Adrenal gland (tissue), 5 donors: ENCODE results near the gene EBP.
"Not testable (repeated sequence)": the region's sequence is repeated elsewhere in the genome, so short reads cannot be mapped to it uniquely, and the experiment has no call there.

Experiments
- POLR2A ChIP-seq, 2 donors: fragments of 450-650 bp; IDR thresholded peaks; one replicate each; pipeline ENCODE4 v1.6.1; 2017; ENCODE audit warnings: antibody characterized with exemption in 2 of 2, mild to moderate bottlenecking in 2 of 2, moderate library complexity in 1 of 2
- TF ChIP-seq, protein P1 (sequence below), 6 experiments: fragments of 450-650 bp in 4 of 6; fragments of 200-600 bp in 2 of 6; sonication (generic) in 1 of 6; IDR thresholded peaks; 1 replicate in 5 of 6; 2 replicates in 1 of 6; pipeline versions ENCODE4 v1.5.1 to v1.8.0; 2016 to 2021; ENCODE audit warnings: antibody characterized with exemption in 6 of 6, mild to moderate bottlenecking in 2 of 6, moderate library complexity in 1 of 6
- donor health status: DM: no; HTN: no; CAD: no.

DNA sequence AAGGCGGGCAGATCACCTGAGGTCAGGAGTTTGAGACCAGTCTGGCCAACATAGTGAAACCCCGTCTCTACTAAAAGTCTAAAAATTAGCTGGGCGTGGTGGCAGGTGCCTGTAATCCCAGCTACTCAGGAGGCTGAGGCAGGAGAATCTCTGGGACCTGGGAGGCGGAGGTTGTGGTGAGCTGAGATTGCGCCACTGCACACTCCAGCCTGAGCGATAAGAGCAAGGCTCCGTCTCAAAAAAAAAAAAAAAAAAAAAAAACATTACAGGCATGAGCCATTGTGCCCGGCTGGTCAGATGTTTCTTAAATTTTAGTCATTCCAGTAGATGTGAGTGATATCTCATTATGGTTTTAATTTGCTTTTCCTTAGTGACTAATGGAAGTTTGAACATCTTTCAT lies 4.2 kb downstream of the EBP start:
- TF ChIP-seq, protein P1, sequence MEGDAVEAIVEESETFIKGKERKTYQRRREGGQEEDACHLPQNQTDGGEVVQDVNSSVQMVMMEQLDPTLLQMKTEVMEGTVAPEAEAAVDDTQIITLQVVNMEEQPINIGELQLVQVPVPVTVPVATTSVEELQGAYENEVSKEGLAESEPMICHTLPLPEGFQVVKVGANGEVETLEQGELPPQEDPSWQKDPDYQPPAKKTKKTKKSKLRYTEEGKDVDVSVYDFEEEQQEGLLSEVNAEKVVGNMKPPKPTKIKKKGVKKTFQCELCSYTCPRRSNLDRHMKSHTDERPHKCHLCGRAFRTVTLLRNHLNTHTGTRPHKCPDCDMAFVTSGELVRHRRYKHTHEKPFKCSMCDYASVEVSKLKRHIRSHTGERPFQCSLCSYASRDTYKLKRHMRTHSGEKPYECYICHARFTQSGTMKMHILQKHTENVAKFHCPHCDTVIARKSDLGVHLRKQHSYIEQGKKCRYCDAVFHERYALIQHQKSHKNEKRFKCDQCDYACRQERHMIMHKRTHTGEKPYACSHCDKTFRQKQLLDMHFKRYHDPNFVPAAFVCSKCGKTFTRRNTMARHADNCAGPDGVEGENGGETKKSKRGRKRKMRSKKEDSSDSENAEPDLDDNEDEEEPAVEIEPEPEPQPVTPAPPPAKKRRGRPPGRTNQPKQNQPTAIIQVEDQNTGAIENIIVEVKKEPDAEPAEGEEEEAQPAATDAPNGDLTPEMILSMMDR (IDR thresholded peaks at IDR 0.05), result not testable (repeated sequence)
- TF ChIP-seq POLR2A (IDR thresholded peaks at IDR 0.05), result not testable (repeated sequence)
